T-helper 1 cell (primary cell): ENCODE results near the gene TNIK.

Source experiments
- DNase-seq, 5 donors: peaks; one replicate each; pipeline ENCODE4 v3.0.0-alpha.2; 2012 to 2020

The TNIK gene

GRCh38 chr3:171116824-171117395 is 343.3 kb downstream of the TNIK start:
- DNase-seq: no peak

- DNase-seq: no peak
These were observed 343.8 kb downstream of the TNIK start for GRCh38 chr3:171116365-171116764.

- no peak for DNase-seq
These were observed 344.5 kb downstream of the TNIK start for GRCh38 chr3:171115667-171116066.

GRCh38 chr3:171113716-171114115 is 346.5 kb downstream of the TNIK start:
- DNase-seq: no peak

- DNase-seq: no peak
These were observed 349.5 kb downstream of the TNIK start for GRCh38 chr3:171110715-171111114.

- DNase-seq: no peak
These were observed 352.1 kb downstream of the TNIK start for GRCh38 chr3:171108066-171108465.

- DNase-seq: no peak
These were observed 357.0 kb downstream of the TNIK start for GRCh38 chr3:171103185-171103584.

- DNase-seq: no peak
These were observed 358.1 kb downstream of the TNIK start for GRCh38 chr3:171101982-171102641.

GRCh38 chr3:171099911-171100310 is 360.3 kb downstream of the TNIK start:
- DNase-seq: no peak

- DNase-seq: no peak
These were observed 365.1 kb downstream of the TNIK start for GRCh38 chr3:171095063-171095462.

GRCh38 chr3:171094411-171094810 is 365.8 kb downstream of the TNIK start:
- no peak for DNase-seq

GRCh38 chr3:171093462-171093861 is 366.7 kb downstream of the TNIK start:
- no peak for DNase-seq

- DNase-seq: no peak
These were observed 367.7 kb downstream of the TNIK start for GRCh38 chr3:171092467-171092911.

GRCh38 chr3:171090321-171090720 is 369.9 kb downstream of the TNIK start:
- no peak for DNase-seq

GRCh38 chr3:171088964-171089754 is 371.0 kb downstream of the TNIK start:
- peak in 1 of 5 donors; percentile 2 for DNase-seq

- DNase-seq: no peak
These were observed 371.7 kb downstream of the TNIK start for GRCh38 chr3:171088496-171088895.

GRCh38 chr3:171086914-171087313 is 373.3 kb downstream of the TNIK start:
- DNase-seq: no peak

GRCh38 chr3:171077261-171077660 is 382.9 kb downstream of the TNIK start:
- no peak for DNase-seq

- DNase-seq: no peak
These were observed 387.8 kb downstream of the TNIK start for GRCh38 chr3:171072432-171072831.

GRCh38 chr3:171068658-171069057 is 391.5 kb downstream of the TNIK start:
- DNase-seq: no peak

- no peak for DNase-seq
These were observed 394.0 kb downstream of the TNIK start for GRCh38 chr3:171066206-171066605.

GRCh38 chr3:171065732-171066131 is 394.5 kb downstream of the TNIK start:
- no peak for DNase-seq

- no peak for DNase-seq
These were observed 395.7 kb downstream of the TNIK start for GRCh38 chr3:171064461-171064860.

GRCh38 chr3:171061749-171062148 is 398.5 kb downstream of the TNIK start:
- no peak for DNase-seq
